ENCODE results near the gene RAB29.

Gene RAB29

DNA sequence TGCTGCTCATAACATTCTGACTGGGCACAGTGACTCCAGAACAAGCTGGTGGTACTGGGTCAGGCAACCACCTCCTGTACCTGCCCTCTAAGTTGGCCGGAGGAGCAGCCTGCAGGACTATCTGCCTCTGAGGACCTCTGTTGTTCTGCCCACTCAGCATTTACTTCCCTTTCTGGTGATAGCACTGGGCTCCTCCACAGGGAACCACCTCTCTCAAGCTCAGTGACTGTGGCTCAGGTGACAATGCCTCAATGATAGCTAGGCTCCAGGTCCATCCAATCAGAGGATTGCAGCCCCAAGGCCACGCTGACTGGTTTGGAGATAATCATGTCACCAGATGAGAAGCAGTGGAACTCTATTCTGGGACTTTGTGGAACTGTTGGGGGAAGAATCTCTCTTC, 21.9 kb upstream of the RAB29 start:
- in situ Hi-C loops (cut with HindIII; ENCODE audit: low sequenced_read_pairs), result no loop called here

DNA sequence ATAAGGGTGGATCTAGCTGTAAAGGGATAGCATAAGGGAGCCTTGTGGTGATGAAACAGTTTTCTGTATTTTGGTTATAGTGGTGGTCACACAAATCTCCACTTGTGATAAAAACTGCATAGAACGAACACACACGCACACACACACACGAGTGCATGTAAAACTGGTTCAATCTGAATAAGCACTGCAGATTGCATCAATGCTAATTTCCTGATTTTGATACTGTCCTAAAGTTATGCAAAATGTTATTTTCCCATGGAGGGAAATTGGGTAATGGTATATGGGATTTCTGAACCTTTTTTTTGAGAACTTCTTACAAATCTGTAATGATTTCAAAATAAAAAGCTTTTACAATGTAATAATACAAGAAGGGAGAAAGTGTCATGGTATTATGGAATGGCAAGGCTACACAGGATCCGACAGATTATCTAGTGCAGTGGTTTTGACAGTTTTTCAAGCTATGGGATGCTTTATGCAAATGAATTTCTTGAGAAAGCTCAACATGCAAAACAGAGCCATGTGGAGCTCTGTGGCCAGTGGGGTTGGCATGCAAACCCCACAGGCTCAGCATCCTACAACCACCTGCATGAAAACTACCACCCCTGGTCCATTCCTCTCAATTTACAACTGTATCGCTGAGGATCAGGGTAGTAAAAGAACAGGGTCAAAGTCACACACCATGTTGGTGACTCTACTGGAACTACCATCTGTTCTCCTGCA, 18.9 kb upstream of the RAB29 start:
- in situ Hi-C loops (cut with HindIII; ENCODE audit: low sequenced_read_pairs), result no loop called here

DNA sequence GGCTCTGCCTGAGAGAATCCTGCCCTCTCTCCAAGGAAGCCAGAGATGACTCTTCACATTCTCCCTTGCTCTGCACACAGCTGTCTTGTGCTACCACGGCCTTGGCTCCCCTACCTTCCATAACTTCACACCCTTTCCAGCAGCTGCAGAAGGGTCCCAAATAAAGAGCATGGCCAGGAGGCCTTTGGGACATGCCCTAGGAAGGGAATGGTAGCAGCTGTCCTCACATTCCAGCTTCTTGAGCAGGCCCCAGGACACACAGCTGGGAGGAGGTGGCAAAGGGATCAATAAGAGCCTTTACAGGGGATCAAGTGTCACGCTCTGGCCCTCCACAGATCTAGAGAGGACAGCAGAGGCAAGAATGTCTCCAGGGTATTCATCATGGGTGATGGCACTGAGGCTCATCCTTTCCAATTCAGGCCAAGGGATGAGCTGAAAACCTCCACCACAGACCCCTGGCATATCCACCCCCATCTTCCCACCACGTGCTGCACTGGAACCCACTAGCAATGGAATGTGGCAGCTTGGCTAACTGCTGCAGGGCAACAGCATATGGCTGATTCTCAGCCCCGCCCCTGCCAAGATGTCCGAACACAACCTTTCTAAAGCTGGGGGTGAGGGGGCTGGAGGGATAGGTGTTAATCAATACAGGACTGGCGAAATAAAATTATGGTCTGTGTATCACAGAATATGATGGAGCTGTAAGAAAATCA, 17.8 kb upstream of the RAB29 start:
- in situ Hi-C loops (cut with HindIII; ENCODE audit: low sequenced_read_pairs), result no loop called here

DNA sequence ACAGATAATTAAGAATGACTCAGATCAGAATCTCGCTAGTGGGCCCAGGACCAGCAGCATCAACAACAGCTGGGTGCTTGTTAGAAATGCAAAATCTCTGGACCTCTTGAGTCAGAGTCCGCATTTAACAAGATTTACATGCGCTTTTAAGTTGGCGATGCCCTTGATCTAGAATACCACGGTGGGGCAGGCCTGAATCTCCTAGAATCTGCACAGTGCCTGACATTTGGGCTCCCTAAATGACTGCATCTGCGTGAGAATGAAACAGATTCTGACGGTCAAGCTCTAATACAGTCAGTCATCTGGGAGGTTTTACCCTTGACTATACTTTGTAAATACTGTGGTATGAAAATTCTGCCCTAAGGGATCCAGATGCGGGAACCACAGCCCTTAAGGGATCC, 17.2 kb upstream of the RAB29 start:
- in situ Hi-C loops (cut with HindIII; ENCODE audit: low sequenced_read_pairs), result no loop called here

DNA sequence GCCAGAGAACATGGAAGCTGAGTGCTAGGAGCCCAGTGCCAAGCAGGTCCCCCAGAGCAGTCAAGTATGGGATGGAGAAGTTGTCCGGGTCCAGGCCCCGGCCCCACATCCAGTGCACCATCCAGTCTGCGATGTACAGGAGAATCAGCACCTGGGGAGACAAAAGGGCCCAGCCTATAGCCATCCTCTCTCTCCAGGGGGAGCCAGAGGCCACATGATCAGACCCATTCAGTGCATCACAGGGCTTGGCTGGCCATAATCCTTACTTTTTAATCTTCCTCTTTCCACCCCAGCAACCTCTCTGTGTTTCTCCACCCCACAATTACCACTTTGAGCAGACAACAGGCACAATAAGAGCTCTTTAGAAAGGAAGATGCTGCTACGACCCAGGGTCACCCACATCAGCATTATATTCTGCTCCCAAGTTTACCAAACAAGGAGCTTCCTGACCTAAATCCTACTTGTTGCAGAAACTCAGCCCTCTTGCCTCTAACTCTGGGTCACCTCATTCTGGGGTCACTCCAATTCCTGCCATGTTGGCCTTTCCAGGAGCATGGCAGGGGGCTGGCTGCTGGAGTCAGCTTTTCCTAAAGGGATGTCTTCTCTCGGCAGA, 16.4 kb upstream of the RAB29 start:
- in situ Hi-C loops (cut with HindIII; ENCODE audit: low sequenced_read_pairs), result no loop called here

DNA sequence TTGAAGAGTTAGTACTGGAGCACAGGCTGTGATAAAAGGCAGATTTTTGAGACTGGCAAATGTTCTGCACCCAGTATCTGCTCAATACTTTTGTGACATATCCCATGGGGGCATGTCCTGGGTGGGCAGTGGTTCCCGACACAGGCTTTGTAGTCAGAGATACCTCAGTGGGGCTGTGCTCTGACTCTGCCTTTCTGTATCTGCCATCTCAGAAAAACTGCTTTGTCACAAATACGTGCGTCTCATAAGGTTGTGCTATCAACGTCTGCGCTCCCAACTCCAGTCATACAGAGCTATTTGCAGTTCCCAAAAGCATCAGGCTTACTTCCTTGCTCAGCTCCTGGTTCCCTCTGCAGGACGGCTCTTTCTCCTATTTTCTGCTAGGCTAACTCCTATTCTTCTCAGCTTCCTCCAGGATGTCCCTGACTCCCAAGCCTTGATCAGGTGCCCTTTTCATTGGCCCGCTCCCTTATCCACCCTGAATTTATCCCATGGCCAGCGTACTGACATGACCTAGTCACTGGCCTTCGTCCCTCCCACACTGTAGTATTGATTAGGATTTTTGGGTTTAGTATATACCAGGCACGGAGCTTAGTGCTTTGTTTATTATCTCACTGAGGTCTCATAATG, 12.1 kb upstream of the RAB29 start:
- in situ Hi-C loops (cut with HindIII; ENCODE audit: low sequenced_read_pairs), result no loop called here

DNA sequence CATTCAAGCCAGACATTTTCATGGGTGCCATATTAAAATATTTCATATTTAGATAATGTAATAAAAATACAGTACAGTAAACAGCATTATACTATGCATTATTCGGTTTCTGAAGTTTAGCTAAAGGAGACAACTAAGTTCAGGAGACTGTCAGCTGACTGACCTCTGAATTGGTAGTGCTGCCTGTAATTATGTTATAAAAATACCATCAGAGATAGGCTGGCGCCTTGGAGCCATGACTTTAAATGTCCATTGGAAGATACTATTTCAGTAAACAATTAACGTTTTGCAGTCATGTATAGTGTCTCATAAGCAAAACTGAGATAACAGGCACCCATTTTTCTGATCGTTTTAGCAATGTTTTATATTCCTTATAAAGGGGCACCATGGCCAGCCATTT, 11.3 kb upstream of the RAB29 start:
- in situ Hi-C loops (cut with HindIII; ENCODE audit: low sequenced_read_pairs), result no loop called here

DNA sequence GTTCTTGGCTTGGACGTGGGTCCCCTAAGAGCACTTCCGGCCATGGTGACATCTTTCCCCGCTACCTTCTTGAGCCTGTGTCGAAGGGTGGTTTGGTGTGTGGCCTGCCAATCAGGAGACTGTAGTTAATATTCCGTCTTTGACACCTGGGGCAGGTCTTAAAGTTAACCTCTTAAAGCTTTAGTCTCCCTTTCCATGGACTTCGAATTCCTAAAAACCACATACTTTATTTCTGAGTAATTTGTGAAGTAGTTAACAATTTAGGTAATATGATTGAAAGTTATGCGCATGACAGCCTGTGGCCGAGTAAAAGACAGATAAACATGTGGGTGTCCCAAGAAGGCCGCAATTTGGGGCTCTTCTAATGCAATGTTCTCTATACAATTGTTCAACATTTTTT, 10.2 kb upstream of the RAB29 start:
- in situ Hi-C loops (cut with HindIII; ENCODE audit: low sequenced_read_pairs), result no loop called here

DNA sequence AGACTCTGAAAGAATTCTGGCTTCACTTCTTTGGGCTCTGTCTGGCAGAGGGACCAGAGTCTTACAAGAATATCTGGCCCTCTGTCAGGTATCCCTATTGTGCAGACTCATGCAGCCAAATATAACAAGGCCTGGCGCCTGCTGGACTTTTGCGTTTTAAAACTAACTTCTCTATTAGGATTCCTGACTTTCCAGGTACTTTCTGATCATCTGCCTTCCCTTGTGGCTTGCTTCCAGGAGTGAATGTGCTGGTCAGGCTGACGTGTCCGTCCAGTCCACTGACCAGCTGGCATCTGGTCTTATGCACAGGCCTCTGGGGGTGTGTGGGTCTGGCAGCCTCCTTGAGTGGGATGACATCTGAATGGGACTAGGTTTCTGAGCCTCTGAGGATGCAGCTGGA, 8.6 kb upstream of the RAB29 start:
- in situ Hi-C loops (cut with HindIII; ENCODE audit: low sequenced_read_pairs), result no loop called here

DNA sequence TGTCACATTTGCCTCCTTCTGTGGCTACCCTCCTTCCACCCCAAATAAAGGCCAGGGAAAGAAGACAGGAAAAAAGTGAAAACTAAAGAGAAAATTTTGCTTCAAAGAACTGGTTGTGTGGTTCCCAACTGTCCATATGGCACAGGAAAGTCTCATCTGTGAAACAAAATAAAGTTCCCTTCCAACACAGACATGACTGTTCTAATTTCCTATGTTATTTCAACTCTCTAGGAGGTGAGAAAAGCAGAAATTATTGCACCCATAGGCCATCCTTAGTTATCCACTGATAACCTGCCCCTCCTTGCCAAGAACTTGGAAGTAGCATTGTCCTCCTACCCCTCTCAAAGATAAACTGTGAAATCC, 8.1 kb upstream of the RAB29 start:
- in situ Hi-C loops (cut with HindIII; ENCODE audit: low sequenced_read_pairs), result no loop called here

DNA sequence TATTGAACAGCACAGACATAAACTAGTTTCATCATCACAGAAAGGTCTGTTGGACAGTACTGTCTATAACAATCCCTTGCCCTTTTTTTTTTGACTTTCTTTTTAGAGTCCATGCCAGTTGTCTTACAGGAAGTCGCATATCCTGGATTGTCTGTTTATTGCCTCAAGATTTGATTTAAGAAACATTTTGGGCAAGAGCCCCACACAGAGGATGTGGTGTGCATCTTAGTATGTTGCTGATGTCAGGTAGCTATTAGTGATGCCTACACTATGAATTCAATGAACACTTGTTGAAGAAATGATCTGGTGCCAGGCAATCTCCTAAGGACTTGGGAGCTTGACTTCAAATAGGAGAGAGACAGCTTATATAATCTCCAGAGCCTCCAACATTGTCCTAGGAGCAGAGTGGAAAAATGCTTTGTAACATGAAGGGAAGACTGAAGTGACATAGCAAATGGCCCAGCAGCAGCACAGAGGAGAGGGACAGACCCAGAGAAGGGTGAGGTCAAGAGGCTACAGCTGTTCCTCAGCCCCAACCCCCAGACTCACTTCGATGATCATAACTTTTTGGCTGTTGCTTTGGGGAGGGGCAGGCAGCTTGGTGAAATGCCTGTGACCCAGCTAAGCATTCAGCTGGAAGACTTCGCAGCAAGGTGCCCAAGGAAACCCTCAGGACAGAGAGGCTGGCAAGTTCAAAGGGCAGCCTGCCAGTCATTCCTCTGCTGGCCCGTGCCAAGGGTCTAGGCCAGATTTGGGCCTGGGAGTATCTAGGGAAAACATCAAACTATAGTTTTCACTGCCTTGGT, 7.5 kb upstream of the RAB29 start:
- in situ Hi-C loops (cut with HindIII; ENCODE audit: low sequenced_read_pairs), result no loop called here

DNA sequence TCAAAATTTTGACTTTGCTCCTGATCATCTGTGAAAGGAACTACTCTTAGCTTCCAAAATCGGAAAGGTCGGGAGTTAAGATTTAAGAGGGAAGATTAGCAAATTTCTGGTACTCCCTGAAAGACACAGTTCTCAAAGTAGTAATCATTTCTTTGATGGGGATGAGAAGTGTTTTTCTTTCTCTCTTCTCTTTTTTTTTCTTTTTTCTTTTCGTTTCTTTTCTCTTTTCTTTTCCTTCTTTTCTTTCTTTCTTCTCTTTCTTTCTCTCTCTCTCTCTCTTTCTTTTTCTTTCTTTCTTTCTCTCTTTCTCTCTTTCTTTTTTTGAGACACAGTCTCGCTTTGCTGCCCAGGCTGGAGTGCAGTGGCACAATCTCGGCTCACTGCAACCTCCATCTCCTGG, 5.1 kb upstream of the RAB29 start:
- in situ Hi-C loops (cut with HindIII; ENCODE audit: low sequenced_read_pairs), result no loop called here

DNA sequence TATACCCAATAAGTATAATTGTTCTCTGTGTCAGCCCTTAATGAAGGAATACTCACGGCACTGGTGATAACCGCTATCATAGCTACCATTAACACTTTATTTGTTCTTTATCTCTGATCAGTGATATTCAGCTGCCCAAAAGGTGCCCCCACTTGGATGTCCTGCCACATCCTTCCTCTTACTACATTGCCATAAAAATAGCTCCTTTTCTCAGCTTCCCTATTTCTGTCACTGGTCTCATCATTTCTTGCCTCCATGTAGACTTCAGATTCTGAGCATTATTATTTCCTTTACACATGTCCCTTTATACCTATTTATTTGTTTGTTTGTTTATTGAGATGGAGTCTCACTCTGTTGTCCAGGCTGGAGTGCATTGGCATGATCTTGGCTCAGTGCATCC, 2.7 kb upstream of the RAB29 start:
- in situ Hi-C loops (cut with HindIII; ENCODE audit: low sequenced_read_pairs), result no loop called here

DNA sequence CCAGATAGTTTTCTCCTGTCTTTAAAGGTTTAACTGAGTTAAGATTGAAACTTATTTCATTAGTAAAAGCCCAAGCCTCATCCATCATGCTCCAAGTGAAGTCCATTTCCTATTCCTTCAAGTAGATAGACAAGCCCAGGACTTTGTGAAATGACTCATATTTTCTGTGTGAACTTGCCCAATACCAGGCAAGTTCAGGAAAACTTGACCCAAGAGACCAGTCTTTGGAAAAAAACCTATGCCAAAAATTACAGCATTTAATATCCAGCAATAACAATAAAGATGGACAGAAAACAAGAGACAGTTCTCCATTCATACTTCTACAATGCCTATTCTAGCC, 405 bp upstream of the RAB29 start:
- in situ Hi-C loops (cut with HindIII; ENCODE audit: low sequenced_read_pairs), result no loop called here

DNA sequence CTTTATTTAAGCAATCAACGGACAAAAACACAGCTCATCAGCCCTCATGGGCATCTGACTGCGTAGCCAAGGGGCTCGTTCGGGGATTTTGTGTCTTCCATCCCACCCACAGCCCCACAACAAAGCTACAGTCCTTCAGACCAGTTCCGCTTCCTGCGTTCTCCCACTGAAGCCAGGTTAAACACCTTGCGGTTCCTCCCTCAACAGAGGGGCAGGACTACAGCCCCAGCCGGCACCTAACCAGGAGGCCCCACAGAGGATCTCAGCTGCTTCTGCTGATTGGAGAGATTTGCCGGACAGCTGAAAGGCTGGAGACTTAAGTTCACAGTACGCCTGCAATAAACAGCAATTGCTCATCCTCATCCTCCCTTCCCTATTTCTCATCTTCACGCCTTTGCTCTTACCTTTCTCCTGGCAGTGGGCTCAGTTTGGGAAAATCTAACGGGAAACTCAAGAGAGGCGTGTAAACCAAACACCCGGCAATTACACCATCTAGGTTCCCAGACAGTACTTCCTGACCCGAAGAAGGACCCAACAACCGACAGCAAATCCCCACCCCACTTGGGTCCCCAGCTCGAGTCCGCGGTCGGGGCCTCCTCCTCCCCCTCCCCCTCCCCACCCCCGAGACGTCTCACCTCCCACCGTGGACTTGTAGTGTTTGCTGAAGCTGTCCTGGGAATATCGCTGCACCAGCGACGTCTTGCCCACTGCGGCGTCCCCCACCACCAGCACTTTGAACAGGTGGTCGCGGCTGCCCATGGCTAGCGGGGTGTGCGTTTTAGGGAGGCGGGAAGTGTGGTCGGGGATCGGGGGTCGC, 876 bp downstream of the RAB29 start:
- in situ Hi-C loops (cut with HindIII; ENCODE audit: low sequenced_read_pairs), result no loop called here

DNA sequence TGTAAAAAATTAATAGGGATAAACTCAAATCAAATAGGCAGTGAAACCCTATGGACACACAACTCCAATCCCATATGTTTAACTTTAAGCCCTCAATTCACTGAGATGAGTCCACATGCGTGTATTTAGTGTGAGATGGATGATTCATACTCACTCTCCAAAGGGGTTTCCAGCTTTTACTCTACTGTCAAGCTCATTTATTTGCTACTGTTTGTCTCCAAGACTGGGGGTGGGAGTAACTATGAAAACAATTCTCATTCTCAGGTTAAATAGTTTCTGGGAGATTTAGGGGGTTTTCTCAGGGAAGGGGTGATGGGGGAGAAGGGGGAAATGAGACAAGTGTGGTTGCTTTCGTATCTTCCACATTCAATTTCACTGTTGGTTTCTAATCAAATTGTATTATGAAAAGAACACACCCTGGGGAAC, 2.7 kb downstream of the RAB29 start:
- in situ Hi-C loops (cut with HindIII; ENCODE audit: low sequenced_read_pairs), result no loop called here

DNA sequence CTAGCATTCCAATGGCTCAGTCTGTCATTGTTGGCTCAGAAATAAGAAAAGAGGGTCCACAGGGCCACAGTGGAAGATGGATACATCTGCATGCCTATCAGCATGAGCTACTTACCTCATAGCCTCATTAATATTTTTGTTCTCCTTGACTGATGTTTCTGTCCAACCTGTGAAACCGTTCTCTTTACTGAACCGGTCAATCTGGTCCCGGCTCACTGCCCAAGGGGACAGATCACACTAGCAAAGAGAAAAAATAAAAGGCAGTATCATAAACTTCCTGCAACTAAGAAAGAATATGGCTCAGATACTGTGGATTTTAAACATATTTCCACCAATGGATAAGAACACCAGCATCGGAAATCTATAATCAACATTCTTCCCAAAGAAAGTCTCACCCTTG, 4.7 kb downstream of the RAB29 start:
- in situ Hi-C loops (cut with HindIII; ENCODE audit: low sequenced_read_pairs), result no loop called here

DNA sequence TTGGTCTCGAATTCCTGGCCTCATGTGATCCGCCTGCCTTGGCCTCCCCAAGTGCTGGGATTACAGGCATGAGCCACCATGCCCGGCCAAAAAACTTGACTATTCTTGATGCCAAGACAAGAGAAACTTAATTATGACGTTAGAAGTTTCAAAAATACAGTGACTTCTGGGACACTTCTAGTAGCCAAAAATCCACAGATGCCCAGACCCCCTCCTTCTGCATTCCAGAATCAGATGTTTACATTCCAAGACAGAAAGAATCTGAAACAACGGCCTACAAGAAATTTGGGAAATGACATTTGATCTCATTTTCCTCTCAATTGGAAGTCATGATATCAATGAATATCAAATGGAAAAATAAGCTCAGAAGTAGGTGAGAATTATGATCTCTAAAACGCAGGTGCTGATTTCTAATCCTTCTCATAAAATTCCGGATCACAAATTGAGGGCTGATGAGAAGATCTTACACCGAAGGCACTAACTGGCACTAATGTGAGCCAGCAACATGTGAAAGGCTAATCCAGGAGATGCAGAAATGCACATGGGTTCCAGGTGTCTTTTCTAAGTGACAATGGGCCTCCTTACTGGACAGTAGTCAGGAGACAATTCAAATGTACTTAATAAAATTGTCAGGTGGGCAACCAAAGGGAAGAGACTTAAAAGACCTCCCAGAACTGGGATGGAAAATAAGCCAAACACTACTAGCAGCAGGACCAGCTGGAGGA, 5.5 kb downstream of the RAB29 start:
- in situ Hi-C loops (cut with HindIII; ENCODE audit: low sequenced_read_pairs), result no loop called here

DNA sequence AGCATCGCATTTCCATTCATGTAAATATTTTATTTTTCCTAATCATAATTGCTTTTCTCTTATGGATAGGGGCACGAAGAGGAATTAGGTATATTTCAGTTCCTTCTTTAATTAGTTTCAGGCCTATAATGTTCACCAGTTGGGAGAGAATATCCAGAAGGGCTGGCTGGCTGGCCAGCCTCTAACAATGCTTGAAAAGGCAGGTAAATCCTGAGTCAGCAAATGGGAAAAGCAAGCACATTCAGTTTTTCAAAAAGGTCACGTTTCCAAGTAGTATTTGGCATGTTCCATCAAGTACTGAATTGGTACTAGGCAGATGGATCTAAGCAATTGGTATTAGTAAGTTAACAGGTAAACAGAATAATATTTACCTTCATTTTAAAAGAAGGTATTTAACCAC, 8.0 kb downstream of the RAB29 start:
- in situ Hi-C loops (cut with HindIII; ENCODE audit: low sequenced_read_pairs), result no loop called here

DNA sequence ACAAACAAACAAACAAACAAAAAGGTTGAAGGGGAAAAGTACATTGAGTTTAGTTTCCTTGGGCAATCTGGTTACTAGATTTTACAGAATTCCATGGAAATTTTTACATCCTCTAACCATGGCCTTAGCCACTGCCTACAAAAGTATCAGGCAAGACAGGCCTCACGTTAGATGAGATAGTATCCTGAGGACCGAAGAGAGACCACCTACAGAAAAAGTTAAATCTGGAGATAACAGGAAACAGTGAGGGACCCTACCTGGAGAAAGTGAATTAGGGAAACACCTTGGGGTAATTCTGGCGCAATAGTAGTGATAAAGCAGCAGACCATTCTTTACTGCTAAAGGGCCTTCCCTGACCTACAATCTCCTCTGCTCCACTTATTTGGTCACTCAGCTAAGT, 8.7 kb downstream of the RAB29 start:
- in situ Hi-C loops (cut with HindIII; ENCODE audit: low sequenced_read_pairs), result no loop called here

All from DLD1 (cell line).